Liver (tissue), 3 donors: ENCODE measurements around the gene ASH1L.

Source experiments
- EGR1 ChIP-seq, 2 donors: IDR thresholded peaks; 2 replicates each; pipeline ENCODE4 v1.6.1; 2016 to 2018; ENCODE audit warnings: antibody characterized with exemption in 2 of 2, low read depth in 2 of 2
- FOXA2 ChIP-seq: IDR thresholded peaks from 2 replicates; pipeline ENCODE4 v1.6.1; 2016; ENCODE audit warnings: antibody characterized with exemption
- TAF1 ChIP-seq: conservative IDR thresholded peaks from 2 replicates; pipeline ENCODE4 v1.6.1; 2016; ENCODE audit warnings: antibody characterized with exemption, mild to moderate bottlenecking
- YY1 ChIP-seq: IDR thresholded peaks from 2 replicates; pipeline ENCODE4 v1.6.1; 2016; ENCODE audit warnings: antibody characterized with exemption, mild to moderate bottlenecking
- TF ChIP-seq, protein P1 (sequence below): fragments of 150-350 bp; IDR thresholded peaks from 2 replicates; pipeline ENCODE4 v1.5.1; 2017; ENCODE audit warnings: improper control_type of control experiment, low read depth, low read length; ENCODE audit not compliant: missing input control
- TF ChIP-seq, protein P2 (sequence below): IDR thresholded peaks from 2 replicates; pipeline ENCODE4 v1.6.1; 2016; ENCODE audit warnings: antibody characterized with exemption
- TF ChIP-seq, protein P3 (sequence below): IDR thresholded peaks from 2 replicates; pipeline ENCODE4 v1.6.1; 2016; ENCODE audit warnings: antibody characterized with exemption
- TF ChIP-seq, protein P4 (sequence below): IDR thresholded peaks from 2 replicates; pipeline ENCODE4 v1.6.1; 2016; ENCODE audit warnings: antibody characterized with exemption
- donor health status: healthy.
- donor health status: healthy.

DNA sequence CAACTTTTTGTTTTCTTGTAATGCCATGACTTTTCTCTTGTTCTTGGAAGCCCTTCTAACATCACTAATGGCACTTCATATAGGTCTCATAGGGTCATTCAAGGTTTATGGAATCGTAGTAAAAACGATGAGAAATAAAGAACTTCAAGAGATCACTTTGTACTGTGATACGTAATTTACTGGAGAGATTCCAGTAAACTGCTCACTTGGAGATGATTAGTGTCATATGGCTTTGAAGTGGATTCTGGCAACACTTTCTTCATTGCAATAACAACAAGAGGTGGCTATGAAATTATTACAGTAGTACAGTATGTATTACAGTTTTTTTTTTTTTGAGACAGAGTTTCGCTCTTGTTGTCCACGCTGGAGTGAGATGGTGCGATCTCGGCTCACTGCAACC lies 138.5 kb downstream of the ASH1L start:
- TF ChIP-seq, protein P1, sequence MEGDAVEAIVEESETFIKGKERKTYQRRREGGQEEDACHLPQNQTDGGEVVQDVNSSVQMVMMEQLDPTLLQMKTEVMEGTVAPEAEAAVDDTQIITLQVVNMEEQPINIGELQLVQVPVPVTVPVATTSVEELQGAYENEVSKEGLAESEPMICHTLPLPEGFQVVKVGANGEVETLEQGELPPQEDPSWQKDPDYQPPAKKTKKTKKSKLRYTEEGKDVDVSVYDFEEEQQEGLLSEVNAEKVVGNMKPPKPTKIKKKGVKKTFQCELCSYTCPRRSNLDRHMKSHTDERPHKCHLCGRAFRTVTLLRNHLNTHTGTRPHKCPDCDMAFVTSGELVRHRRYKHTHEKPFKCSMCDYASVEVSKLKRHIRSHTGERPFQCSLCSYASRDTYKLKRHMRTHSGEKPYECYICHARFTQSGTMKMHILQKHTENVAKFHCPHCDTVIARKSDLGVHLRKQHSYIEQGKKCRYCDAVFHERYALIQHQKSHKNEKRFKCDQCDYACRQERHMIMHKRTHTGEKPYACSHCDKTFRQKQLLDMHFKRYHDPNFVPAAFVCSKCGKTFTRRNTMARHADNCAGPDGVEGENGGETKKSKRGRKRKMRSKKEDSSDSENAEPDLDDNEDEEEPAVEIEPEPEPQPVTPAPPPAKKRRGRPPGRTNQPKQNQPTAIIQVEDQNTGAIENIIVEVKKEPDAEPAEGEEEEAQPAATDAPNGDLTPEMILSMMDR = no peak
- TF ChIP-seq EGR1 (IDR thresholded peaks at IDR 0.05; ENCODE audit: low read depth in 2 of 2) = no peak
- no peak for TF ChIP-seq YY1
- TF ChIP-seq, protein P2, sequence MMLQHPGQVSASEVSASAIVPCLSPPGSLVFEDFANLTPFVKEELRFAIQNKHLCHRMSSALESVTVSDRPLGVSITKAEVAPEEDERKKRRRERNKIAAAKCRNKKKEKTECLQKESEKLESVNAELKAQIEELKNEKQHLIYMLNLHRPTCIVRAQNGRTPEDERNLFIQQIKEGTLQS = no peak
- no peak for TF ChIP-seq FOXA2
- TF ChIP-seq, protein P3, sequence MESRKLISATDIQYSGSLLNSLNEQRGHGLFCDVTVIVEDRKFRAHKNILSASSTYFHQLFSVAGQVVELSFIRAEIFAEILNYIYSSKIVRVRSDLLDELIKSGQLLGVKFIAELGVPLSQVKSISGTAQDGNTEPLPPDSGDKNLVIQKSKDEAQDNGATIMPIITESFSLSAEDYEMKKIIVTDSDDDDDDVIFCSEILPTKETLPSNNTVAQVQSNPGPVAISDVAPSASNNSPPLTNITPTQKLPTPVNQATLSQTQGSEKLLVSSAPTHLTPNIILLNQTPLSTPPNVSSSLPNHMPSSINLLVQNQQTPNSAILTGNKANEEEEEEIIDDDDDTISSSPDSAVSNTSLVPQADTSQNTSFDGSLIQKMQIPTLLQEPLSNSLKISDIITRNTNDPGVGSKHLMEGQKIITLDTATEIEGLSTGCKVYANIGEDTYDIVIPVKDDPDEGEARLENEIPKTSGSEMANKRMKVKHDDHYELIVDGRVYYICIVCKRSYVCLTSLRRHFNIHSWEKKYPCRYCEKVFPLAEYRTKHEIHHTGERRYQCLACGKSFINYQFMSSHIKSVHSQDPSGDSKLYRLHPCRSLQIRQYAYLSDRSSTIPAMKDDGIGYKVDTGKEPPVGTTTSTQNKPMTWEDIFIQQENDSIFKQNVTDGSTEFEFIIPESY = no peak
- TF ChIP-seq TAF1 = no peak
- TF ChIP-seq, protein P4, sequence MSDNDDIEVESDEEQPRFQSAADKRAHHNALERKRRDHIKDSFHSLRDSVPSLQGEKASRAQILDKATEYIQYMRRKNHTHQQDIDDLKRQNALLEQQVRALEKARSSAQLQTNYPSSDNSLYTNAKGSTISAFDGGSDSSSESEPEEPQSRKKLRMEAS = no peak
